ENCODE results near the gene WDR88. TPM values are rescaled to one million over a fixed set of nuclear protein-coding genes. Genes with fewer than 3 reads are reported as not detected.

The WDR88 gene
- polyA plus RNA-seq, 1 donor (not counting 4 experiments of a cell fraction or from before 2014, with no cell fraction given), result not detected

GRCh38 chr19:33114312-33114711 is 17.6 kb upstream of the WDR88 start:
- TF ChIP-seq EZH2 (IDR thresholded peaks at IDR 0.05; ENCODE audit: low read length) (no peak), CTCF (optimal IDR thresholded peaks at IDR 0.05 in 1 of 3, IDR thresholded peaks at IDR 0.05 in 1 of 3, conservative IDR thresholded peaks at IDR 0.05 in 1 of 3; ENCODE audit: extremely low read depth in 1 of 3, insufficient read depth in 2 of 3, low read length in 3 of 3) (no peak)
- H3K4me1 ChIP-seq (ENCODE audit: control insufficient read depth, extremely low read depth, insufficient read depth, low read length), result no peaks in the 10 kb centered on the region
- dilution Hi-C loops (cut with MboI; ENCODE audit: extremely low pct_ligation_motif_present, low sequenced_read_pairs), result loop anchor here (10.0 kb wide), 1 partner anchor 130 kb away; no protein-coding TSS in a partner anchor
- H3K27me3 ChIP-seq (ENCODE audit: control insufficient read depth, extremely low read depth, insufficient read depth, low read length), result no peaks in the 10 kb centered on the region
- no peaks in the 10 kb centered on the region for H4K20me1 ChIP-seq (ENCODE audit: control insufficient read depth, extremely low read depth, insufficient read depth, low read length)
- H3K4me2 ChIP-seq (ENCODE audit: control insufficient read depth, extremely low read depth, insufficient read depth, low read depth, low read length), result no peak overlapping the region
- no peaks in the 10 kb centered on the region for H3K79me2 ChIP-seq (ENCODE audit: control insufficient read depth, insufficient read depth, low read length)
- H3K36me3 ChIP-seq (ENCODE audit: control insufficient read depth in 2 of 2, extremely low read depth in 1 of 2, insufficient read depth in 2 of 2, low read length in 2 of 2), result peaks cover 11% of the 10 kb centered on the region in 2 experiments
- no peaks in the 10 kb centered on the region for H3K9me1 ChIP-seq (ENCODE audit: control insufficient read depth, extremely low read depth, insufficient read depth, low read length)
- DNase-seq (ENCODE audit: low read depth, low spot score) (no peak), FAIRE-seq (no peak)
- no peak overlapping the region for H3K9ac ChIP-seq (ENCODE audit: control insufficient read depth, extremely low read depth, insufficient read depth, low read length)
- H3K4me3 ChIP-seq (ENCODE audit: control insufficient read depth in 2 of 3, extremely low read depth in 1 of 3, insufficient read depth in 2 of 3, low read depth in 1 of 3, low read length in 3 of 3), result no peak overlapping the region
- no peaks in the 10 kb centered on the region for H3K9me3 ChIP-seq (ENCODE audit: control insufficient read depth, low read depth, low read length)
- H2AFZ ChIP-seq (ENCODE audit: control insufficient read depth, low read length), result no peak overlapping the region
- no peak overlapping the region for H3K27ac ChIP-seq (ENCODE audit: control insufficient read depth, insufficient read depth, low read length)

- no peaks in the 10 kb centered on the region for H3K9me1 ChIP-seq (ENCODE audit: control insufficient read depth, extremely low read depth, insufficient read depth, low read length)
- no peak for FAIRE-seq
- TF ChIP-seq CTCF (optimal IDR thresholded peaks at IDR 0.05 in 1 of 3, IDR thresholded peaks at IDR 0.05 in 1 of 3, conservative IDR thresholded peaks at IDR 0.05 in 1 of 3; ENCODE audit: extremely low read depth in 1 of 3, insufficient read depth in 2 of 3, low read length in 3 of 3) (no peak), EZH2 (IDR thresholded peaks at IDR 0.05; ENCODE audit: low read length) (no peak)
- dilution Hi-C loops (cut with MboI; ENCODE audit: extremely low pct_ligation_motif_present, low sequenced_read_pairs), result loop anchor here (10.0 kb wide), 1 partner anchor 133 kb away; no protein-coding TSS in a partner anchor
- no peaks in the 10 kb centered on the region for H4K20me1 ChIP-seq (ENCODE audit: control insufficient read depth, extremely low read depth, insufficient read depth, low read length)
- no peak for DNase-seq (ENCODE audit: low read depth, low spot score)
- peaks cover 5 to 9% of the 10 kb centered on the region in 2 experiments for H3K36me3 ChIP-seq (ENCODE audit: control insufficient read depth in 2 of 2, extremely low read depth in 1 of 2, insufficient read depth in 2 of 2, low read length in 2 of 2)
- H2AFZ ChIP-seq (ENCODE audit: control insufficient read depth, low read length), result no peak overlapping the region
- no peaks in the 10 kb centered on the region for H3K9me3 ChIP-seq (ENCODE audit: control insufficient read depth, low read depth, low read length)
- H3K79me2 ChIP-seq (ENCODE audit: control insufficient read depth, insufficient read depth, low read length), result no peaks in the 10 kb centered on the region
- H3K27me3 ChIP-seq (ENCODE audit: control insufficient read depth, extremely low read depth, insufficient read depth, low read length), result no peaks in the 10 kb centered on the region
- H3K4me2 ChIP-seq (ENCODE audit: control insufficient read depth, extremely low read depth, insufficient read depth, low read depth, low read length), result no peak overlapping the region
- no peak overlapping the region for H3K9ac ChIP-seq (ENCODE audit: control insufficient read depth, extremely low read depth, insufficient read depth, low read length)
- no peaks in the 10 kb centered on the region for H3K4me1 ChIP-seq (ENCODE audit: control insufficient read depth, extremely low read depth, insufficient read depth, low read length)
- no peak overlapping the region for H3K27ac ChIP-seq (ENCODE audit: control insufficient read depth, insufficient read depth, low read length)
- no peak overlapping the region for H3K4me3 ChIP-seq (ENCODE audit: control insufficient read depth in 2 of 3, extremely low read depth in 1 of 3, insufficient read depth in 2 of 3, low read depth in 1 of 3, low read length in 3 of 3)
These were observed 14.4 kb upstream of the WDR88 start for GRCh38 chr19:33117501-33117900.

Measured in keratinocyte (primary cell).